Pancreas (tissue), 10 donors: Measurements from ENCODE around the gene ETFB. TPM values are rescaled to one million over a fixed set of nuclear protein-coding genes. Genes with fewer than 3 reads are reported as not detected.
A peak's percentile ranks its signal among the peaks of the same experiment; 100 is the strongest.

Experiments used
- ATAC-seq, 4 donors: fragments of 200-7000 bp; cut with Tn5 transposase; one replicate each; pipeline versions ENCODE4 v1.8.0 to v1.9.1; 2020; ENCODE audit warnings: mild to moderate bottlenecking in 4 of 4, moderate library complexity in 4 of 4
- DNase-seq, 6 donors: peaks; one replicate each; pipeline ENCODE4 v3.0.0-alpha.2; 2020
- FAIRE-seq: peaks from 2 replicates; lab custom pipeline; 2012; peaks lifted over from hg19 to GRCh38; lab: Jason Lieb, UNC
- H3K27ac ChIP-seq, 4 donors: fragments of 200-600 bp; sonication (generic); 1 replicate in 3 of 4; 2 replicates in 1 of 4; pipeline versions ENCODE4 v1.5.0 to v1.8.0; 2020
- H3K27me3 ChIP-seq, 4 donors: fragments of 200-600 bp; one replicate each; pipeline ENCODE4 v1.8.0; 2021
- H3K36me3 ChIP-seq, 3 donors: fragments of 200-600 bp; sonication (generic) in 1 of 3; one replicate each; pipeline versions ENCODE4 v1.5.0 to v1.8.0; 2020 to 2021
- H3K4me1 ChIP-seq, 3 donors: fragments of 200-600 bp; one replicate each; pipeline ENCODE4 v1.8.0; 2021
- H3K4me3 ChIP-seq, 4 donors: fragments of 200-600 bp; sonication (generic) in 2 of 4; one replicate each; pipeline versions ENCODE4 v1.5.0 to v1.8.0; 2020 to 2021
- H3K9me3 ChIP-seq, 4 donors: fragments of 200-600 bp; one replicate each; pipeline ENCODE4 v1.8.0; 2021
- WGBS, 2 donors: extraction: QIAGEN DNeasy Blood & Tissue Kit; methylation state at CpG; one replicate each; pipeline ENCODE4 v1.1.7; 2013; 5-methylcytosine and 5-hydroxymethylcytosine counted together
- intact Hi-C, 3 donors: fragments of 100-400 bp; cut with DNase I; formaldehyde crosslinking; loops; one replicate each; pipeline versions ENCODE4 v1.11.1 to v1.14.2; 2022
- polyA plus RNA-seq, 2 donors: library from polyadenylated mRNA; stranded (reverse); fragments of 200-250 nt; gene quantifications; one replicate each; pipeline ENCODE4 v1.2.3, GENCODE V29; 2013
- total RNA-seq, 6 donors: library from RNA; stranded (reverse); fragmentation: NEBNext Ultra II Directional in 4 of 6; extraction: Animal tissue kit (Norgen Biotek cat#: 25700) in 4 of 6; gene quantifications; one replicate each; pipeline versions ENCODE4 v1.2.1 to v1.2.4, GENCODE V29; 2021 to 2023
- TF ChIP-seq, protein P1 (sequence below), 4 donors: fragments of 200-600 bp; sonication (generic) in 3 of 4; IDR thresholded peaks; one replicate each; pipeline versions ENCODE4 v1.5.0 to v1.8.0; 2021; ENCODE audit warnings: antibody characterized with exemption in 4 of 4
- donor health status: healthy with polysubstance abuse.
- donor health status: DM: no; HTN: no; CAD: no; lungs with moderate emphysema.
- donor health status: DM: no; HTN: no; CAD: no.
- donor health status: control.
- donor health status: control.
- donor health status: Bipolar disorder and iron deficiency.
- donor health status: DM: yes; HTN: yes; CAD: no.
- donor health status: DM: no; HTN: no; CAD: no.
- donor health status: DM: no; HTN: no; CAD: no.
- donor health status: DM: yes; HTN: yes; CAD: no.

Gene ETFB
- total and polyA plus RNA-seq, 8 donors, result 34.0 to 77.4 (median 47.6) TPM

DNA sequence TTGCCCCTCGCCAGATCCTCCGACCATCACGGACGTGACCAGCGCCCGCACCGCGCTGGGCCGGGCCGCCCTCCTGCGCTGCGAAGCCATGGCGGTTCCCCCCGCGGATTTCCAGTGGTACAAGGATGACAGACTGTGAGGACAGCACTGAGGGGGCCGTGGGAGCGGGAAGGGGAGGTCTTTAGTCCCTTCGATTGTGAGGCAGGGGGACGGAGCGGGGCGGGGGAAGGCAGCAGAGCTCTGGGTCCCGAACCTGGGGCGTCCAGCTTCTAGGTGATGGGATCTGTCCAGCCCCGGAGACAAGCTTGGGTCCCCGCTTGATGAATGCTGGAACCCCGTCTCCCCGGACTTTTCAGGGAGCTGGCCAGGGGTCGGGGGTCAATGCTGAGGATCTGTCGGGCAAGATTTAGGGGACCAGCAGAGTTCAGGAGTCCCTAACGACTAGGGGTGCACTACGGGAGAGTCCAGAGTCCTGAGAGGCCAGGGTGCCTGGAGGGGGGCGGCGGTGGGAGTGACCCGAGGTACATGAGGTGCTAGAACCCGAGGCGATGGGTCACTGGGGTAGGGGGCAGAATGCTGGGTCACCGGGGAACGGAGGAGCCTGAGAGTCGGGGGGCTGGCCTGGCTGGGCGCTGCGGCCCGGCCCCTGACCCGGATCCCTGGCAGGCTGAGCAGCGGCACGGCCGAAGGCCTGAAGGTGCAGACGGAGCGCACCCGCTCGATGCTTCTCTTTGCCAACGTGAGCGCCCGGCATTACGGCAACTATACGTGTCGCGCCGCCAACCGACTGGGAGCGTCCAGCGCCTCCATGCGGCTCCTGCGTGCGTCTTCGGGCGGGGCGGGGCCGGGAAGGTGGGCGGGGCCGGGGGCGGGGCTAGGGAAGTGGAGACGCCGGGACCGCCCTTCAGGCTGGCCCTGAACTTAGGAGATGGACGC lies 38.9 kb downstream of the ETFB start:
- peaks cover 0 to 4% (median 0%) of the 10 kb centered on the region in 3 donors for H3K4me1 ChIP-seq
- no peaks in the 10 kb centered on the region for H3K9me3 ChIP-seq
- peak in 2 of 6 donors; percentile 28 to 39 for DNase-seq
- no peak for FAIRE-seq
- no peak overlapping the region for H3K4me3 ChIP-seq
- ATAC-seq, result peak; percentile 53 to 93 (median 73)
- H3K27ac ChIP-seq, result no peak overlapping the region
- TF ChIP-seq, protein P1, sequence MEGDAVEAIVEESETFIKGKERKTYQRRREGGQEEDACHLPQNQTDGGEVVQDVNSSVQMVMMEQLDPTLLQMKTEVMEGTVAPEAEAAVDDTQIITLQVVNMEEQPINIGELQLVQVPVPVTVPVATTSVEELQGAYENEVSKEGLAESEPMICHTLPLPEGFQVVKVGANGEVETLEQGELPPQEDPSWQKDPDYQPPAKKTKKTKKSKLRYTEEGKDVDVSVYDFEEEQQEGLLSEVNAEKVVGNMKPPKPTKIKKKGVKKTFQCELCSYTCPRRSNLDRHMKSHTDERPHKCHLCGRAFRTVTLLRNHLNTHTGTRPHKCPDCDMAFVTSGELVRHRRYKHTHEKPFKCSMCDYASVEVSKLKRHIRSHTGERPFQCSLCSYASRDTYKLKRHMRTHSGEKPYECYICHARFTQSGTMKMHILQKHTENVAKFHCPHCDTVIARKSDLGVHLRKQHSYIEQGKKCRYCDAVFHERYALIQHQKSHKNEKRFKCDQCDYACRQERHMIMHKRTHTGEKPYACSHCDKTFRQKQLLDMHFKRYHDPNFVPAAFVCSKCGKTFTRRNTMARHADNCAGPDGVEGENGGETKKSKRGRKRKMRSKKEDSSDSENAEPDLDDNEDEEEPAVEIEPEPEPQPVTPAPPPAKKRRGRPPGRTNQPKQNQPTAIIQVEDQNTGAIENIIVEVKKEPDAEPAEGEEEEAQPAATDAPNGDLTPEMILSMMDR (IDR thresholded peaks at IDR 0.05), result no peak
- 3 to 5% methylated on average over 65 to 75 of the region's 75 CpGs for WGBS, 2 donors
- peaks cover 0 to 13% (median 3%) of the 10 kb centered on the region in 4 donors for H3K27me3 ChIP-seq
- intact Hi-C loops, result no loop called here
- H3K36me3 ChIP-seq, result no peaks in the 10 kb centered on the region

GRCh38 chr19:51326216-51327065 lies 39.7 kb downstream of the ETFB start:
- Histone ChIP-seq H3K4me3 (no peak overlapping the region), H3K4me1 (peaks cover 0 to 4% (median 0%) of the 10 kb centered on the region in 3 donors), H3K36me3 (no peaks in the 10 kb centered on the region), H3K27ac (no peak overlapping the region), H3K9me3 (no peaks in the 10 kb centered on the region), H3K27me3 (peaks cover 0 to 13% (median 3%) of the 10 kb centered on the region in 4 donors)
- TF ChIP-seq, protein P1 (IDR thresholded peaks at IDR 0.05), result no peak
- DNase-seq (no peak), FAIRE-seq (no peak), ATAC-seq (no peak)
- intact Hi-C loops, result no loop called here
- WGBS, 2 donors, result 12 to 13% methylated on average over 30 to 36 of the region's 36 CpGs

DNA sequence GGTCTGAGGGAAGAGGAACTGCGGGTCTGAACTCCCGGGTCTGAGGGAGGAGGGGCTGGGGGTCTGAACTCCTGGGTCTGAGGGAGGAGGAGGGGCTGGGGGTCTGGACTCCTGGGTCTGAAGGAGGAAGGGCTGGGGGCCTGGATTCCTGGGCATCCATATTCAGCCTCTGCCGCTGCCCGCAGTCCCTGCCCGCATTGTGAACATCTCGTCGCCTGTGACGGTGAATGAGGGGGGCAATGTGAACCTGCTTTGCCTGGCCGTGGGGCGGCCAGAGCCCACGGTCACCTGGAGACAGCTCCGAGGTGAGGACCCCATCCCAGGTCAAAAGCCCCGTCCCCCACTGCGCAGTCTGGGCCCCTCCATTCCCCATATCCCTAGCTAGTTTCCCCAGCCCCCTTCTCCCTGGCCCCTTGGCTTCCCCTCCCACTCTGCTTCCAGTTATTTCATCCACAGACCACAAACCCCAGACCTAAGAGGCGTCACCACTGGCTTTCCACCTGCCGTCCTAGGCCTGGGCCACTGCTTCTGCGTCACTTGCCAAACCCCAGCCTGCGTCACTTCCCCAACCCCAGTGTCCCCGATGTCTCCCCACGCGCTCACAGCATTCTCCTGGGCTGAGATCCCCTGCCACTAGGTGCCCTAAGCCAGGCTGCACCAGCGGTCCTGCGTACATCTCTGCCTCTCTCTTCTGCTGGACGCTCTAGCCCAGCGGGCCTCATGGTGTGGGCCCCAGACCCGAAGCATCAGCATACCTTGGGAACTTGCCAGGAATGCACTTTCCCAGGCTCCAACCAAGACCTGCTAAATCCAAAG lies 40.8 kb downstream of the ETFB start:
- Histone ChIP-seq H3K27me3 (peaks cover 0 to 13% (median 3%) of the 10 kb centered on the region in 4 donors), H3K27ac (no peak overlapping the region), H3K4me3 (no peak overlapping the region), H3K9me3 (no peaks in the 10 kb centered on the region), H3K4me1 (peaks cover 0 to 4% (median 0%) of the 10 kb centered on the region in 3 donors), H3K36me3 (no peaks in the 10 kb centered on the region)
- WGBS, 2 donors, result 57 to 69% methylated on average over 24 to 26 of the region's 26 CpGs
- no peak for DNase-seq
- no peak for FAIRE-seq
- ATAC-seq, result no peak
- TF ChIP-seq, protein P1 (IDR thresholded peaks at IDR 0.05), result no peak
- intact Hi-C loops, result no loop called here

- ATAC-seq (no peak), FAIRE-seq (no peak), DNase-seq (no peak)
- intact Hi-C loops, result no loop called here
- Histone ChIP-seq H3K4me3 (no peak overlapping the region), H3K9me3 (no peaks in the 10 kb centered on the region), H3K4me1 (peaks cover 0 to 4% (median 0%) of the 10 kb centered on the region in 3 donors), H3K27ac (no peak overlapping the region), H3K27me3 (peaks cover 0 to 13% (median 3%) of the 10 kb centered on the region in 4 donors), H3K36me3 (no peaks in the 10 kb centered on the region)
- TF ChIP-seq, protein P1 (IDR thresholded peaks at IDR 0.05), result no peak
- 48 to 56% methylated on average over 6 of the region's 6 CpGs for WGBS, 2 donors
Measured at GRCh38 chr19:51324167-51324481, 42.1 kb downstream of the ETFB start.
